Breast epithelium (tissue), 3 donors: Measurements from ENCODE around the gene RAB35.

Experiments
- CTCF ChIP-seq, 3 donors: fragments of 450-650 bp; IDR thresholded peaks; one replicate each; pipeline ENCODE4 v1.5.1; 2016 to 2017; ENCODE audit warnings: antibody characterized with exemption in 3 of 3, mild to moderate bottlenecking in 3 of 3, moderate library complexity in 3 of 3
- POLR2A ChIP-seq: fragments of 450-650 bp; IDR thresholded peaks from one replicate; pipeline ENCODE4 v1.6.1; 2016; ENCODE audit warnings: antibody characterized with exemption, mild to moderate bottlenecking, moderate library complexity
- POLR2AphosphoS5 ChIP-seq, 3 donors: sonication (generic); formaldehyde crosslinking; IDR thresholded peaks; one replicate each; pipeline ENCODE4 v1.6.1; 2017; ENCODE audit warnings: antibody characterized with exemption in 3 of 3

GRCh38 chr12:120115066-120115465, 1.5 kb downstream of the RAB35 start:
- TF ChIP-seq CTCF (IDR thresholded peaks at IDR 0.05) (no peak), POLR2AphosphoS5 (IDR thresholded peaks at IDR 0.05) (no peak), POLR2A (no peak)
